Measurements from ENCODE around the gene ATRN.

Gene ATRN

GRCh38 chr20:3674995-3675900 is 204.4 kb downstream of the ATRN start:
- no peak for DNase-seq (ENCODE audit: low spot score)

GRCh38 chr20:3677733-3678132 is 206.9 kb downstream of the ATRN start:
- no peak for DNase-seq (ENCODE audit: low spot score)

GRCh38 chr20:3678198-3678597 is 207.4 kb downstream of the ATRN start:
- no peak for DNase-seq (ENCODE audit: low spot score)

GRCh38 chr20:3678856-3679720 is 208.3 kb downstream of the ATRN start:
- no peak for DNase-seq (ENCODE audit: low spot score)

DNA sequence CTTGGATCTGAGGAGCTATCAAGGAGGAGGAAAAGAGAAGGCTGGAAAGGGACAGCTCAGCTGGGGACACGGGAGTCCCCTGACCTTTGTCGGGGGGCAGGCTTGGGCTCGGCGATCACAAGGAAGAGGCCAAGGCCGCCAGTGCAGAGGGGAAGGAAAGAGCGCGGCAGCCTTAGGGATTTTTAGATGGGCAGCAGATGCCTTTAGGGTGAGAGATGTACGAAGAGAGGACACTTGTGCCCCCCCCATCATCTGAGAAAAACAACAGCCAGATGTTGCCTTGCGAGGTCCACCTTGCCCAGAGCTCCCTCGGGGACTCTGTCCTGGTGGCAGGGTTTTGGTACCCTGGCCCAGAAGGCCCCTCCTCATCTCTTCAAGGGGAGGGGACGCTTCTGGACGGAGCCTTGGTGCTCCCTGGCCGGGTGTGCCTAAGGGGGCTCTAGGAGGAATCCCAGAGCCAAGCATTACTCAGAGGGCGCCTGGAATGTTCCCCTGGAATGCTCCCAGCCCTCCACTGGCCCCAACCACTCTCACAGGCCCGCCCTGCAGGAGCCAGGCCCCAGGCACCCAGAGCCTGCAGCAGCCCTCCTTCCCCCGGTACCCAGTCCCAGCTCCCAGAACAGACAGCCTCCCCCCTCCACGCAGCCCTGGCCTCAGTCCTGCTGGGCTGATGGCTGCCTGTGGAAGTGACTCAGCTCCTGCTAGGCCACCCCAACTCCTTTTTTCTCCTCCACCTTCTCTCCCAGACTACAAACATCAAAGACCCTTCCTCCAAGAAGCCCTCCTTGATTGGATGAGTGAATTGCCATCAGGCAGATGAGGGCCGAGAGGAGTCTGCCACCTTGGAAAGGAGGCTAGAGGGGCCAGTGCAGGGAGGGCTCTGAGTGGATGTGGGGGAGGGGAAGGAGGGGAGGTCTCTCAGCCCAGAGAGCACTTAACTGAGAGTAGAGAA is 209.2 kb downstream of the ATRN start:
- DNase-seq (ENCODE audit: low spot score), result no peak

DNA sequence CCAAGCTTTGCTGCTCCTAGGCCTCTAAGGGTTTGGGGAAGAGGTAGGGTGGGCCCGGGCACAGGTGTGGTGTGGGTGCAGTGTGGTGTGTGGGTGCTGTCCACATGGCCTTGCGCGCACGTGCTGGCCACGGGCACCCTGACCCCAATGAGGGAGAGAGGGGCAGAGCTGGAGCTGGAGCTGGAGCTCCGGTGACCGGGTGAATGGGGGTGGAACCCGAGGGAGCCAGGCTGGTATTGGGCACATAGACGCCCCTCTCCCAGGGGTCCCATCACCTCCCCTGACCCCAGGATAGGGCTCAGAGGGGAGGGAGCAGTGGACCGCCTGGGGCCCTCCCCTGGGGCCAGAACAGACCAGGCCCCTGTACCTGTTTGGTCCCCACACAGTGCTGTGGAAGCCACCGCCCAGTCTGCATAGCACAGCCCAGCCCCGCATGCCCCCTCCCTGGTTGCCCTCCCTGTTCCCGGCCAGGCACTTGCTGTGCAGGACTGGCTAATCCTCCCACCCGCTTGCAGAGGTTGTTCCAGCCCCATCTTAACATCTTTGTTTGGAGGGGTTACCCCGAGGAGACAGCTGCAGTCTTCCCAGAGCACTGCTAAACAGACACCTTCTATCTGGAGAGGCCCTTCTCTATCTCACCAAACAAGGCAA is 210.0 kb downstream of the ATRN start:
- no peak for DNase-seq (ENCODE audit: low spot score)

GRCh38 chr20:3681352-3681930 is 210.6 kb downstream of the ATRN start:
- no peak for DNase-seq (ENCODE audit: low spot score)

GRCh38 chr20:3681931-3682781 is 211.3 kb downstream of the ATRN start, which contains the start of gene ADAM33:
ADAM33 (minus strand) TSS chr20:3682010; CDS start chr20:3682004, 6 bp downstream.
- DNase-seq (ENCODE audit: low spot score), result no peak

GRCh38 chr20:3685341-3685740 is 214.5 kb downstream of the ATRN start:
- no peak for DNase-seq (ENCODE audit: low spot score)

DNA sequence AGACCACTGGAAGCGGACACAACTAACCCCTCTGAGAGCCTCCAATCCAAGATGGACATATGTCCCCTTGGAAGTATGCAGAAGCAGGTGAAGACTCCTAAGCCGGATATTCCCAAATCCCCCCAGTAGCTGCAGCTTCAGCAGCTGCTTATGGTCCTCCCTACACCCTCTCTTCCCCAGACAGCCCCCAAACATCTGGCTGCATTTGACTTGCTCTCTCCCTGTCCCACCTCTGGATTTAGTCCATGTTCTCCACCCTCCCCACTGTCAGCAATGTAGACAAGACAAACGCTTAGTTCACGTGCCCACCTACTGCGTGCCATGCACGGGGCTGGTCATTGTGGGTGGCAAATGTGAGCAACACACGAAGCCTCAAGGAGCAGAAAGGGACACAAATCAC is 215.6 kb downstream of the ATRN start:
- DNase-seq (ENCODE audit: low spot score), result no peak

- no peak for DNase-seq (ENCODE audit: low spot score)
Measured at GRCh38 chr20:3686867-3687321, 216.1 kb downstream of the ATRN start.

DNA sequence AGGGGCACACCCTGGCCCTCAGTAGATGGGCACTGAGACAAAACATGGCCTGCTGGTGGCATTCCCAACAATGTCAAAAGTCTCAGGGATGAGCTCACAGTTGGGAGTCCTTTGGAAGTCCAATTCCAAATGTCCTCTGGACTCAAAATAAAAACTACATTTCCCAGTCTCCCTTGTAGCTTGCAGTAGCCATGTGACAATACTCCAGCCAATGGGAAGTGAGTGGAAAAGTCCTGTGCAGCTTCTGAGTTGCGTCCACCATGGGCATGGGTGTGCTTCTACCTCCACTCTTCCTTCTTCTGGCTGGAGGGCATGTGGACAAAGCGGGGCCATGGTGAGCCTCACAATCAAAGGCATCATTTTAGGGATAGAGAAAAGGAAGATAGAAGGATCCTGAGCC is 216.8 kb downstream of the ATRN start:
- DNase-seq (ENCODE audit: low spot score), result peak; percentile 42

DNA sequence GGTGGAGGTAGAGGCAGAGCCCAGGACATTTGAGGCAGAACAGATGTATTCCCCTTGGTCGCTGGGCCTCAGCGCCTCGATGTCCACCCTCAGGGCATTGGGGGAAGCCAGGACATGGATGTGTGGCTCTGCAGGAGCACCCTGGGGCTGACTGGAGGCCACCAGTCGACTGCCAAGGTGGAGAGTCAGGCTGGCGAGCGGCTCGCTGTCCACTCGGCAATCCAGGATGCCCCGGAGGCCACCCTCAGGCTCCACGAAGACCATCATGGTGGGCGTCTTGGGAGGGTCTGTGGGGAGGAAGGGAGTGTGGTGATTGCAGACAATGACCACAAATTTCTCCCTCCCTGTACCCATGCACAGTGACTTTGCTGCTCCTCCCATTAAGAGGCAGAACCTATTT is 219.2 kb downstream of the ATRN start:
- DNase-seq (ENCODE audit: low spot score), result no peak

GRCh38 chr20:3690413-3690812 is 219.6 kb downstream of the ATRN start:
- no peak for DNase-seq (ENCODE audit: low spot score)

- no peak for DNase-seq (ENCODE audit: low spot score)
Measured at GRCh38 chr20:3691306-3691705, 220.5 kb downstream of the ATRN start.

- no peak for DNase-seq (ENCODE audit: low spot score)
Measured at GRCh38 chr20:3691897-3692296, 221.1 kb downstream of the ATRN start.

GRCh38 chr20:3692706-3693294 is 222.0 kb downstream of the ATRN start:
- DNase-seq (ENCODE audit: low spot score), result no peak

DNA sequence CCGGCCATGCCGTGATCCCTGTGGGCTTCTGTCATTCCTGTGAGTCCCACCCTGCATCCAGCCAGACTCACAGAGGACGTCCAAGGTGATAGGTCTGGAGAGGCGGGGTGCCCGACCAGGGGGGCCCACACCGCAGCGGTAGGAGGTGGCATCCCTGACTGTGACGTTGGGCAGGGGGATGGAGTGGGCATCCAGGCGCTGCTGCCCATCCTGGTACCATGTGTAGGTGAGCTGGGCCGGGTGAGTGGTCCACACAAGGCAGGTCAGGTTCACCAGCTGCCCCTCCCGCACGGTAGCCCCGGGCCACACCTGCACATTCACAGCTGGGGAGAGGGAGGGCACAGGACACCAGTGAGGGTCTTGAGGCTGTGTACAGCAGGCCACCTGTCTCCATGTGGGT is 222.6 kb downstream of the ATRN start:
- no peak for DNase-seq (ENCODE audit: low spot score)

GRCh38 chr20:3694864-3695263 is 224.0 kb downstream of the ATRN start:
- DNase-seq (ENCODE audit: low spot score), result no peak

All from cerebellar cortex (tissue), 1 donor.